Hepatic stellate cell (primary cell): Measurements from ENCODE around the gene ZNF608.

Experiments used
- DNase-seq: peaks from one replicate; pipeline ENCODE4 v3.0.0; 2011; ENCODE audit warnings: low spot score

The ZNF608 gene

GRCh38 chr5:124719113-124719967 is 27.1 kb downstream of the ZNF608 start:
- DNase-seq, result no peak

GRCh38 chr5:124718380-124718789 is 28.1 kb downstream of the ZNF608 start:
- no peak for DNase-seq

GRCh38 chr5:124716169-124716568 is 30.3 kb downstream of the ZNF608 start:
- DNase-seq, result no peak

- no peak for DNase-seq
Measured at GRCh38 chr5:124714910-124715309, 31.5 kb downstream of the ZNF608 start.

- DNase-seq, result no peak
Measured at GRCh38 chr5:124713595-124713994, 32.8 kb downstream of the ZNF608 start.

- no peak for DNase-seq
Measured at GRCh38 chr5:124712731-124713305, 33.6 kb downstream of the ZNF608 start.

GRCh38 chr5:124708086-124708485 is 38.4 kb downstream of the ZNF608 start:
- no peak for DNase-seq

GRCh38 chr5:124707520-124707919 is 38.9 kb downstream of the ZNF608 start:
- DNase-seq, result no peak

GRCh38 chr5:124706729-124707361 is 39.6 kb downstream of the ZNF608 start:
- peak; percentile 27 for DNase-seq

GRCh38 chr5:124706051-124706450 is 40.4 kb downstream of the ZNF608 start:
- DNase-seq, result no peak

- no peak for DNase-seq
Measured at GRCh38 chr5:124705577-124705976, 40.9 kb downstream of the ZNF608 start.

- DNase-seq, result no peak
Measured at GRCh38 chr5:124704594-124705284, 41.7 kb downstream of the ZNF608 start.

- no peak for DNase-seq
Measured at GRCh38 chr5:124703995-124704394, 42.4 kb downstream of the ZNF608 start.

GRCh38 chr5:124702525-124702924 is 43.9 kb downstream of the ZNF608 start:
- DNase-seq, result no peak

GRCh38 chr5:124701873-124702425 is 44.5 kb downstream of the ZNF608 start:
- DNase-seq, result no peak

- DNase-seq, result no peak
Measured at GRCh38 chr5:124701016-124701415, 45.4 kb downstream of the ZNF608 start.

- DNase-seq, result no peak
Measured at GRCh38 chr5:124700333-124700732, 46.1 kb downstream of the ZNF608 start.

GRCh38 chr5:124698770-124699169 is 47.7 kb downstream of the ZNF608 start:
- DNase-seq, result peak; percentile 29

GRCh38 chr5:124697933-124698591 is 48.4 kb downstream of the ZNF608 start:
- no peak for DNase-seq

GRCh38 chr5:124697501-124697900 is 48.9 kb downstream of the ZNF608 start:
- no peak for DNase-seq

GRCh38 chr5:124696898-124697297 is 49.5 kb downstream of the ZNF608 start:
- no peak for DNase-seq
